Middle frontal gyrus (tissue), 1 donor: ENCODE results near the gene OR5B21.

Source experiments
- DNase-seq: peaks from one replicate; pipeline ENCODE4 v3.0.0-alpha.2; 2015; ENCODE audit warnings: low spot score; ENCODE audit errors: extremely low spot score

OR5B21 gene

DNA sequence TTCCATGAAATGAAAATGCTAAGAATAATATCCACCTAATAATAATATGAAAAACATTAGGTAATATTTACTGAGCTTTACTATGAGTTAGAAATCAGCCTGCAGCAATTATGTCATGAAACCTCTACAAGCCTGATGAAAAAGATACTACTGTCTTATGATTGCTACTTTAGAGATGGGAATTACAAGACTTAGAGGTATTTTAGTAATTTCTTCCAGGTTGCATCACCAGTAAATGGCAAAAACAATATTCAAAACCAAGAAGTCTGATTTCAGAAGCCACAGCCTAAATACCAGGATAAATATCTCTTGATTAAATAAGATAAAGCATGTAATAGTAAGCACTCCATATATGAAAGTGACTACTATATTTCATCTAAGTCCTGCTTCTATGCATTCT lies 13.8 kb downstream of the OR5B21 start:
- DNase-seq: no peak

DNA sequence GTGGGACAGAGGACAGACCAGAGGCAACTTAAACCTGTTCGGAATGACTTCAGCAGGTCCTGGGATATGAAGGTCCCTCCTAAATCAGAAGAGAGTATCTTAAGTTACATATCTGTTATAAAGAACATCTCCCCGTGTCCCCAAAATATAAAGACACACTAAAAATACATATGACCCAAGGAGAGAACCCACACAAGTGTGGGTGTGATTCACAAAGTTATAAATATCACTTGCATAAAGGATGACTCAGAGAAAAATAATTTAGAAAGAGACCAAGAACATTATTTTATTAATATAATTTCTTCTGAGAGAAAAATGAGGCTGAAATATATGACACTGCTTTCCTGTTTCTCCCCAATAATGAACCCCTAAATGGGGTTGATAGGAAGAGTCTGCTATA lies 14.2 kb downstream of the OR5B21 start:
- no peak for DNase-seq

DNA sequence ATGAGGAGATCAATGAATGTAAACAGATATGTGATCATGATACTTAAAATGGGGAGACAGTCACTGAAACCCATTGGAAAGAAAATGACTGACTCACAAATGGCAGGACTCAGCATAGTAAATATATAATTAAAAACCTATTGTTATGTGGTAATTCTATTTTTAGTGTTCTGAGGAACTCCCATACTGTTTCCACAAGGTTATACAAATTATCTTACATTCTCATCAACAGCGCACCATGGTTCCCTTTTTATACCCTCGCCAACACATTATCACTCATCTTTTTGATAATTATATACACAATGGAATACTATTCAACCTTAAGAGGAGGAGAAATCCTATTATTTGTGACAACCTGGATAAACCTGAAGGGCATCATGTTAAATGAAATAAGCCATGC lies 17.1 kb downstream of the OR5B21 start:
- no peak for DNase-seq

DNA sequence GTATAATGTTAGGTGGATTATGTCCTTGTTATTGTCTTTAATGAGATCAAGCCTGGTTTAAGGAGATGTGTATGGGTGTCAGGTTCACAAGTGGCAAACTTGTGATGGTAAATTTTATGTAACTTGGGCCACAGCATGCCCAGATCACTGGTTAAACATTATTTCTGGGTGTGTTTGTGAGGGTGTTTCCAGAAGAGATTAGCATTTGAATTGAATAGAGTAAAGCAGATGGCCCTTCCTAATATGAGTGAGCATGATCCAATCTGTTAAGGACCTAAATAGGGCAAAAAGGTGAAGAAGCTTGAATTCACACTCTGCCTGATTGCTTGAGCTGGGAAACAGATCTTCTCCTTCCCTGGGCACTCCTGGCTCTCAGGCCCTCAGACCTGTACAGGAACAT lies 20.7 kb downstream of the OR5B21 start:
- no peak for DNase-seq

DNA sequence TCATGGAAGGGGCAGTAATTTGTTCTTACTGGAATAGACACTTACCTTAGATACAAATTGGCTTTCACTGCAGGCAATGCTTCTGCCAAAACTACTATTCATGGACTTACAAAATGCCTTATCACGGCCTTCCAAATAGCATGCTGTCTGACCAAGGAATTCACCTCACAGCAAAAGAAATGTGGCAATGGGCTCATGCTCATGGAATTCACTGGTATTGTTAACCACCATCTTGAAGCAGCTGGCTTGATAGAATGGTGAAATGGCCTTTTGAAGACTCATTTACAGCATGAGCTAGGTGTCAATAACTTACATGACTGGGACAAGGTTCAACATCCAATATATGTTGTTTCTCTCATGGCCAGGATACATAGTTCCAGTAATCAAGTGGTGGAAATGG lies 21.9 kb downstream of the OR5B21 start:
- no peak for DNase-seq

DNA sequence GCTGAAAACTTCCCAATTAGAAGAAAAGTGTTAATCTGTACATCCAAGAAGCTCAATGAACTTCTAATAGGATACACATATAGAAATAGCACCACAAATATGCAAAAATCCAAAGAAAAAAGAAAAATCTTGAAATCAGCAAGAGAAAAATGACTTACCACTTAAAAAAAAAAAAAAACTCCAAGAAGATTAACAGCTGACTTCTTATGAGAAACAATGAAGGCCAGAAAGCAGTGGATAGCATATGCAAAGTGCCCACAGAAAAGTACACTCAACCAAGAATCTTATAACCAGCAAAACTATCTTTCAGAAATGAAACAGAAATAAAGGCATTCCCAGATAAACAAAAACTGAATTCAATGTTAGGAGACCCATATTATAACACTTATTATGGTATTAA lies 36.0 kb downstream of the OR5B21 start:
- no peak for DNase-seq

DNA sequence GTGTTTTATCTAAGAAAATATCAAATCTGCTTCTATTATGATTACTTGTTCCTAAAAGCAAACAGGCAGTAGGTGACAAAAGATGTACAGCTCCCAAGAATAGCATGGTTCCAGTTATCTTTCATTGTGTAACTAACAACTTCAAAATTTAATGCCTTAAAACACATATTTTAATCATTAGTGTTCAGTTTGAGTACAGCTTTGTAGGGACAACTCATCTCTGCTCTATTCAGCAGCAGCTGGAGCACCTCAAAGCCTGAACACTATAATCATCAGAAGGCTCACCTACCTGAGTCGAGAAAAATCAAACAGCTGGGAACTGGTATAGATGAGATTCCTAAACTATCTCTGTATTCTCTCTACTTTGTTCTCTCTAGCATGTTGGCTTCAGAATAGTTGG lies 41.6 kb downstream of the OR5B21 start:
- DNase-seq: no peak

DNA sequence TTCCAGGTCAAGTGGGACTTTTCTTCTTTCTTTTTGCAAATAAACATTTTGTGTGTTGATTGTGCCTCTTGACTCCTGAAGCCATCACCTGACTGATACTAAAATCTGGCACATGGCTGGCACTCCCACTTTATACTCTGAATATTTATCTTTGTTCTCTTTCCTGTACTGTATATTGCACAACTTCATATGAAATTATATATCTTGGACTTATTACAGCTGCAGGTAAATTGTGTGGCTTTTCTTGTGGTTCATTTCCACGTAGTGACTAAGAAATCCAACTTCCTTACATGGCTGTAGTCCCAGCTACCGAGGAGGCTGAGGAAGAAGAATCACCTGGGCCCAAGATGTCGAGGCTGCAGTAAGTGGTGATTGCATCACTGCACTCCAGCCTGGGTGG lies 42.2 kb downstream of the OR5B21 start:
- no peak for DNase-seq
